ENCODE results near the gene VTN.
"Not testable (repeated sequence)": the region's sequence is repeated elsewhere in the genome, so short reads cannot be mapped to it uniquely, and the experiment has no call there.

GRCh38 chr17:28338769-28339212 lies 31.3 kb downstream of the VTN start:
- not testable (repeated sequence) for TF ChIP-seq CTCF, EP300 (IDR thresholded peaks at IDR 0.05)

All from stomach (tissue), 4 donors.